Measurements from ENCODE around the gene MPV17L2. TPM values are rescaled to one million over a fixed set of nuclear protein-coding genes. Genes with fewer than 3 reads are reported as not detected.

The MPV17L2 gene
- total RNA-seq, 4 donors from 2014 or later: 4.7 to 57.7 (median 29.3) TPM

DNA sequence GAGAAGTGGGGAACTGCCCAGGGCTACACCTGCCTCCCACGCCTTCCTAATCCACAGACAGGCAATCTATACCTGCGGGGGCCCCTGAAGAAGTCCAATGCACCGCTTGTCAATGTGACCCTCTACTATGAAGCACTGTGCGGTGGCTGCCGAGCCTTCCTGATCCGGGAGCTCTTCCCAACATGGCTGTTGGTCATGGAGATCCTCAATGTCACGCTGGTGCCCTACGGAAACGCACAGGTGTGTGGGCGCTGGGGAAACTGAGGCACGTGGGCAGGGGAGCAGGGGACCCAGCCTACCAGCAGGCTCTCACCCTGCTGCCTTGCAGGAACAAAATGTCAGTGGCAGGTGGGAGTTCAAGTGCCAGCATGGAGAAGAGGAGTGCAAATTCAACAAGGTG, 18.0 kb upstream of the MPV17L2 start:
- Histone ChIP-seq H3K36me3 (no peaks in the 10 kb centered on the region), H3K27me3 (no peaks in the 10 kb centered on the region), H3K4me3 (replicated peaks in 1 of 3) (no peak overlapping the region), H3K27ac (no peak overlapping the region), H3K4me1 (peaks cover 5 to 13% of the 10 kb centered on the region in 2 donors), H3K9me3 (no peaks in the 10 kb centered on the region)
- intact Hi-C loops (cut with DNase I): no loop called here
- no peak for DNase-seq
- TF ChIP-seq, protein P1, sequence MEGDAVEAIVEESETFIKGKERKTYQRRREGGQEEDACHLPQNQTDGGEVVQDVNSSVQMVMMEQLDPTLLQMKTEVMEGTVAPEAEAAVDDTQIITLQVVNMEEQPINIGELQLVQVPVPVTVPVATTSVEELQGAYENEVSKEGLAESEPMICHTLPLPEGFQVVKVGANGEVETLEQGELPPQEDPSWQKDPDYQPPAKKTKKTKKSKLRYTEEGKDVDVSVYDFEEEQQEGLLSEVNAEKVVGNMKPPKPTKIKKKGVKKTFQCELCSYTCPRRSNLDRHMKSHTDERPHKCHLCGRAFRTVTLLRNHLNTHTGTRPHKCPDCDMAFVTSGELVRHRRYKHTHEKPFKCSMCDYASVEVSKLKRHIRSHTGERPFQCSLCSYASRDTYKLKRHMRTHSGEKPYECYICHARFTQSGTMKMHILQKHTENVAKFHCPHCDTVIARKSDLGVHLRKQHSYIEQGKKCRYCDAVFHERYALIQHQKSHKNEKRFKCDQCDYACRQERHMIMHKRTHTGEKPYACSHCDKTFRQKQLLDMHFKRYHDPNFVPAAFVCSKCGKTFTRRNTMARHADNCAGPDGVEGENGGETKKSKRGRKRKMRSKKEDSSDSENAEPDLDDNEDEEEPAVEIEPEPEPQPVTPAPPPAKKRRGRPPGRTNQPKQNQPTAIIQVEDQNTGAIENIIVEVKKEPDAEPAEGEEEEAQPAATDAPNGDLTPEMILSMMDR (IDR thresholded peaks at IDR 0.05): no peak
- TF ChIP-seq POLR2A (IDR thresholded peaks at IDR 0.05): no peak
- WGBS, 2 donors: 86 to 94% methylated on average over 2 to 10 of the region's 11 CpGs

DNA sequence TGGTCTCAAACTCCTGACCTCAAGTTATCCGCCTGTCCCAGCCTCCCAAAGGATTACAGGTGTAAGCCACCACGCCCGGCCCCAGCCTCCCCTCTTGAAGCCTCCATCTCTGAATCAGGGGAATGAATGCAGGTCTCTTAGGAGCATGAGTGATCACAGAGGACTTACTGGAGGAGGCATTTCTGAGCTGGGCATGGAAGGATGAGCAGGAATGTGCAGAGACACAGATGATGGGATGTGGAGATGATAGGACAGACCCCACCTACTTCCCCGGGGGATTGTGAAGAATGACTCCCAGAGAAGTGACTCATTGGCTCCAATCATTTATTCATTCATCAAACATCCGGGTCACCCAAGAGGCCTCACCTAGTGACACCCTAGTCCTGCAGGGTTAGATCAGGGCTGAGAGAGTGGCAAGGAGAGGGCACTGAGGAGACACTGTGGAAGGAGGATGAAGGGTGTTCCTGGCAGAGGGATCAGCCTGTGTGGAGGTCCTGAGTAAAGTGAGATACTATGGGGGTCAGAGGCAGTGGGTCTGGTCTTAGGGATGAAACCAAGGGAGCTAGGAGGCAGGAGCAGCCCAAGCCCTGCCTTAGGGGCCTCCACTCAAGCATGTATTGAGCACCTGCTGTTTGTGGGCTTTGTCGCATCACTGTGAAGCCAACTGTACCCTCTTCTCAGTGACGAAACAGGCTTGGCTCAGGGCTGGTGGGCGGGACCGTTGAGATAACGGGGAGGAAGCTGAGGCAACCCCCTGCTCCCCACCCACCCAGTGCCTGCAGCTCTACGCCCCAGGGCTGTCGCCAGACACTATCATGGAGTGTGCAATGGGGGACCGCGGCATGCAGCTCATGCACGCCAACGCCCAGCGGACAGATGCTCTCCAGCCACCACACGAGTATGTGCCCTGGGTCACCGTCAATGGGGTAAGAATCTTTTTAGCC, 16.4 kb upstream of the MPV17L2 start:
- Histone ChIP-seq H3K9me3 (no peaks in the 10 kb centered on the region), H3K36me3 (no peaks in the 10 kb centered on the region), H3K4me1 (peaks cover 5 to 13% of the 10 kb centered on the region in 2 donors), H3K27ac (no peak overlapping the region), H3K4me3 (replicated peaks in 1 of 3) (no peak overlapping the region), H3K27me3 (no peaks in the 10 kb centered on the region)
- no peak for DNase-seq
- no peak for TF ChIP-seq POLR2A (IDR thresholded peaks at IDR 0.05)
- TF ChIP-seq, protein P1 (IDR thresholded peaks at IDR 0.05): no peak
- intact Hi-C loops (cut with DNase I): no loop called here
- 86 to 90% methylated on average over 11 to 15 of the region's 19 CpGs for WGBS, 2 donors

DNA sequence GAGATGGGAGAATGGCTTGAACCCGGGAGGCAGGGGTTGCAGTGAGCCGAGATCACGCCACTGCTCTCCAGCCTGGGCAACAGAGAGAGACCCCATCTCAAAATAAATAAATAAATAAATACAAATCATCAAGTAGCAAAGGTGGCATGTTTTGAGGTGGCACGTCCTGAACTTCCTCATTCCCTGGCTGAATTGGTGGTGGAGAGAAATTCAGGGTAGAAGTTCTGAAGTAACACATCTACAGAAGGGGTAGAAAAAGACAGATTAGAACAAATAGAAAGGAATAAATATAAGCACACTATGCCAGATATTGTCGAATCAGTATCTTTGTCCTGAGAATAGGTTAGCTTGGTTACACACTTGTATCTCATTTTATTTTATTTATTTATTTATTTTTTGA, 13.1 kb upstream of the MPV17L2 start:
- H3K36me3 ChIP-seq: no peaks in the 10 kb centered on the region
- H3K9me3 ChIP-seq: no peaks in the 10 kb centered on the region
- no peak for TF ChIP-seq POLR2A (IDR thresholded peaks at IDR 0.05)
- TF ChIP-seq, protein P1 (IDR thresholded peaks at IDR 0.05): no peak
- H3K4me3 ChIP-seq (replicated peaks in 1 of 3): no peak overlapping the region
- H3K27me3 ChIP-seq: no peaks in the 10 kb centered on the region
- intact Hi-C loops (cut with DNase I): no loop called here
- 88 to 90% methylated on average over 5 of the region's 5 CpGs for WGBS, 2 donors
- no peaks in the 10 kb centered on the region for H3K4me1 ChIP-seq
- no peak for DNase-seq
- no peak overlapping the region for H3K27ac ChIP-seq

DNA sequence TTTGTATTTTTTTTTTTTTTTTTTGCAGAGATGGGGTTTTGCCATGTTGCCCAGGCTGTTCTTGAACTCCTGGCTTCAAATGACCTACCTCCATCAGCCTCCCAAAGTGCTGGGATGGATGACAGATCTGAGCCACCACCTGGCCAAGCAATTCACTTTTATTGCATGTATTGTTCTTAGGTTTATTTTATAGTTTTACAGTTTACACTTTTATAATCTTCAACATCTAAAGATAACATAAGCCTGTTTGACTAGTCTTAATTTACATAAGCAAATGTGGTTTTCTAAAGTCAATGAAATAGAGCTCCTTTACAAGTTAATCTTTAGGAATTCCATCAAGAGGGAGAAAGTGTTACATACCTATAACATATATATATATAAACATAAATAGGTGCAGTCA, 9.5 kb upstream of the MPV17L2 start:
- Histone ChIP-seq H3K9me3 (no peaks in the 10 kb centered on the region), H3K36me3 (no peaks in the 10 kb centered on the region), H3K4me3 (replicated peaks in 1 of 3) (no peak overlapping the region), H3K4me1 (no peaks in the 10 kb centered on the region), H3K27ac (no peak overlapping the region), H3K27me3 (no peaks in the 10 kb centered on the region)
- DNase-seq: no peak
- TF ChIP-seq, protein P1 (IDR thresholded peaks at IDR 0.05): no peak
- no peak for TF ChIP-seq POLR2A (IDR thresholded peaks at IDR 0.05)
- intact Hi-C loops (cut with DNase I): no loop called here

DNA sequence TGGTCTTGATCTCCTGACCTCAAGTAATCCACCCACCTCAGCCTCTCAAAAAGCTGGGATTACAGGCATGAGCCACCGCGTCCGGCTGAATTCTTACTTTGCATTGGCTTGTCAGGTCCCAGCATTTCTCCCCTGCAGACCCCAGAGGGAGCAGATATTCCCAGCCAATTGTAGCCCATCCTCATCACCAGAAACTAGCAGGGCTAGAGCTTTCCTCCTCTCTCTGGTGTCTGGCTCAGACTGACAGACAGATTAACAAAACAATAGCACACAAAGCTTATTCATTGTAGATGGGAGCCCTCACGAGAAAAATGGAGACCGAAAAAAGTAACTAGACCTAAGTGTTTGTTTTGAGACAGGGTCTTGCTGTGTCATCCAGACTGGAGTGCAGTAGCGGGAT, 7.5 kb upstream of the MPV17L2 start:
- no peak overlapping the region for H3K27ac ChIP-seq
- WGBS, 2 donors: 59 to 77% methylated on average over 6 of the region's 6 CpGs
- no peak for TF ChIP-seq POLR2A (IDR thresholded peaks at IDR 0.05)
- TF ChIP-seq, protein P1 (IDR thresholded peaks at IDR 0.05): no peak
- no peaks in the 10 kb centered on the region for H3K9me3 ChIP-seq
- DNase-seq: no peak
- H3K4me1 ChIP-seq: no peaks in the 10 kb centered on the region
- no peaks in the 10 kb centered on the region for H3K36me3 ChIP-seq
- intact Hi-C loops (cut with DNase I): no loop called here
- no peaks in the 10 kb centered on the region for H3K27me3 ChIP-seq
- no peak overlapping the region for H3K4me3 ChIP-seq (replicated peaks in 1 of 3)

Data from thyroid gland (tissue), 4 donors.